ENCODE data around the gene PFKP. TPM values are rescaled to one million over a fixed set of nuclear protein-coding genes. Genes with fewer than 3 reads are reported as not detected.

PFKP gene
- total RNA-seq, 4 donors from 2014 or later: 56.6 to 154 (median 115) TPM

DNA sequence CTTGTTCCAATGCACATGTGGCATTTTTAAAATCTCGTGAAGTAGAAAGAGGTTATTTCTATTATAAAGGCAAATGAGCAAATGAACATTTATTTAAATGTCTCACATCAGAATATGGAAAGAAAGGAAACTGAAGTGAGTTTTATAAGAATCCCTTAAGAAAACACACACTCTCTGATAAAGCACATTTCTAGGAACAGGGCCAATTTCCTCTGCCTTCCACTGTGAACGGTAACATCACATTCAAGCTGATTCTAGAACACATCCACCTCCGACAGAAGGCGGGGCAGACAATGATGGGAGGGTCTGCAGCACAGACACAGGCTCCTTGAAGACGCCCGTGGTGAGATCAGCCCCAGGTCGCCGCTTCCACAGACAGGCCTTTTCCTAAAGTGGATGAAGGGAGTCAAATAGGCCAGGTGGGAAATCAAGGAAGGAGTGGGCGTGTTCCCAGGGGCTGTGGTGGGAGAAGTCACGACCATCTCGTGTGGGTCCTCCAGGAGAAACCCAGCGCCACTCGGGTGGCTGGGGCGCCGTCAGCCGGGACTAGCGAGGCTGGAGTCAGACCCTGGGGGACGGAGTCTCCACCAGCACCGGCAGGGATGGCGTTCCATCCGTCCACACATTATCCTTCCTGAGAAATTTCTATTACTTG lies 74.1 kb downstream of the PFKP start:
- no peak for TF ChIP-seq POLR2A (IDR thresholded peaks at IDR 0.05)
- TF ChIP-seq, protein P1, sequence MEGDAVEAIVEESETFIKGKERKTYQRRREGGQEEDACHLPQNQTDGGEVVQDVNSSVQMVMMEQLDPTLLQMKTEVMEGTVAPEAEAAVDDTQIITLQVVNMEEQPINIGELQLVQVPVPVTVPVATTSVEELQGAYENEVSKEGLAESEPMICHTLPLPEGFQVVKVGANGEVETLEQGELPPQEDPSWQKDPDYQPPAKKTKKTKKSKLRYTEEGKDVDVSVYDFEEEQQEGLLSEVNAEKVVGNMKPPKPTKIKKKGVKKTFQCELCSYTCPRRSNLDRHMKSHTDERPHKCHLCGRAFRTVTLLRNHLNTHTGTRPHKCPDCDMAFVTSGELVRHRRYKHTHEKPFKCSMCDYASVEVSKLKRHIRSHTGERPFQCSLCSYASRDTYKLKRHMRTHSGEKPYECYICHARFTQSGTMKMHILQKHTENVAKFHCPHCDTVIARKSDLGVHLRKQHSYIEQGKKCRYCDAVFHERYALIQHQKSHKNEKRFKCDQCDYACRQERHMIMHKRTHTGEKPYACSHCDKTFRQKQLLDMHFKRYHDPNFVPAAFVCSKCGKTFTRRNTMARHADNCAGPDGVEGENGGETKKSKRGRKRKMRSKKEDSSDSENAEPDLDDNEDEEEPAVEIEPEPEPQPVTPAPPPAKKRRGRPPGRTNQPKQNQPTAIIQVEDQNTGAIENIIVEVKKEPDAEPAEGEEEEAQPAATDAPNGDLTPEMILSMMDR (IDR thresholded peaks at IDR 0.05): no peak
- Histone ChIP-seq H3K4me1 (no peaks in the 10 kb centered on the region), H3K9me3 (no peaks in the 10 kb centered on the region), H3K36me3 (peaks cover 83 to 87% of the 10 kb centered on the region in 2 donors), H3K27me3 (no peaks in the 10 kb centered on the region), H3K27ac (no peak overlapping the region), H3K4me3 (replicated peaks in 1 of 3) (no peak overlapping the region)
- DNase-seq: peak in 1 of 2 donors; percentile 19
- intact Hi-C loops (cut with DNase I): no loop called here
- WGBS, 2 donors: 88 to 92% methylated on average over 21 of the region's 21 CpGs

DNA sequence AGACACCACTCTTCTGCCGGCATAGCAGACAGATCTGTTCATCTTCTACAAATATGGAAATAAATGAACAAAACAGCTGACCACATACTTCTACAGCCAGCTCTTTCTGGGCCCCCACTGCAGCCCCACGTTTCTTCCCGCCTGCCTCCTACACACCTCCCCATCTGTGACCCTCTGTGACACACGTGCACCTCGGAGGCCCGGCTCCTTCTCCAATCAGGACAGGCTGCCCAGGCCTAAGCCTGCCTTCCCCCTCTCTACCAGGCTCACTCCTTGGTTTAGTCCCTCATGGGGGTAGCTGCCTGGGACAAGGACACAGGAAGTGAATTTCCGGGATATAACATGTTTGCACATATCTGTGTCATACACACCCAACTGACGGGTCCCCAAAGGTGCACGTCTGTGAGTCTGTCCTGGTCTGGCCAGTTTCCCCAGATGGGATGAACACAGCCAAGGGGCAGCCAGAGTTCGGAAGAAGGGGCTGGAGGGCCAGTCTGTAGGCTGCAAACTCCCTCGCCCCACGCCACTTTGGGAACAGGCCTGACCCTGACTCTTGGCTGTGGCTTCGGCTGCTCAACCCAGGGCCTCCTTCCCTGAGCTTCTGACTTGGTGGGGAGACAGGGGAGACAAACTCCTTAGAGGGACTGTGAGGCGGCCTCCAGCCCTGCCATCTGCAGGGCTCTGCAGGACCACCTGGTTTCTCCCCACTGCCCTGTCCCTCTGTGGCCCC lies 75.0 kb downstream of the PFKP start:
- TF ChIP-seq, protein P1 (IDR thresholded peaks at IDR 0.05): no peak
- TF ChIP-seq POLR2A (IDR thresholded peaks at IDR 0.05): no peak
- Histone ChIP-seq H3K27me3 (no peaks in the 10 kb centered on the region), H3K4me3 (replicated peaks in 1 of 3) (no peak overlapping the region), H3K27ac (no peak overlapping the region), H3K4me1 (no peaks in the 10 kb centered on the region), H3K9me3 (no peaks in the 10 kb centered on the region), H3K36me3 (peaks cover 83 to 87% of the 10 kb centered on the region in 2 donors)
- no peak for DNase-seq
- intact Hi-C loops (cut with DNase I): no loop called here
- WGBS, 2 donors: 93% methylated on average over 14 of the region's 14 CpGs

DNA sequence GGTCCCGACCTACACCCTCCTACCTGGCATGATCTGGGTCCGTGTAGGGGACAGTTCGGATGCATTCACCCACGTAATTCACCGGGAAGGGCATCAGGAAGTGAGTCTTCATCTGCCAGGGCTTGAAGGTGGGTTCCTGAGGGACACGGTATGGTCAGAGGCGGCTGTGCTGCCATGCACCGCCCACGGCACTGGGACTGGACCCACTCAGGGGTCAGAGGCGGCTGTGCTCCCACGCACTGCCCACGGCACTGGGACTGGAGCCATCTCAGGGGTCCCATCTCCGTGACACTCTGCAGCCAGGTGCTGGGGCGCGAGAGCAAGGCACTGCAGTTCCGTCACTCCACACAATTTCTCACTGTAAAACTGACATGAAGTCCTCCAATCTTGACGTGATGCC lies 76.0 kb downstream of the PFKP start:
- no peaks in the 10 kb centered on the region for H3K9me3 ChIP-seq
- WGBS, 2 donors: 94% methylated on average over 17 of the region's 17 CpGs
- TF ChIP-seq, protein P1 (IDR thresholded peaks at IDR 0.05): no peak
- TF ChIP-seq POLR2A (IDR thresholded peaks at IDR 0.05): no peak

DNA sequence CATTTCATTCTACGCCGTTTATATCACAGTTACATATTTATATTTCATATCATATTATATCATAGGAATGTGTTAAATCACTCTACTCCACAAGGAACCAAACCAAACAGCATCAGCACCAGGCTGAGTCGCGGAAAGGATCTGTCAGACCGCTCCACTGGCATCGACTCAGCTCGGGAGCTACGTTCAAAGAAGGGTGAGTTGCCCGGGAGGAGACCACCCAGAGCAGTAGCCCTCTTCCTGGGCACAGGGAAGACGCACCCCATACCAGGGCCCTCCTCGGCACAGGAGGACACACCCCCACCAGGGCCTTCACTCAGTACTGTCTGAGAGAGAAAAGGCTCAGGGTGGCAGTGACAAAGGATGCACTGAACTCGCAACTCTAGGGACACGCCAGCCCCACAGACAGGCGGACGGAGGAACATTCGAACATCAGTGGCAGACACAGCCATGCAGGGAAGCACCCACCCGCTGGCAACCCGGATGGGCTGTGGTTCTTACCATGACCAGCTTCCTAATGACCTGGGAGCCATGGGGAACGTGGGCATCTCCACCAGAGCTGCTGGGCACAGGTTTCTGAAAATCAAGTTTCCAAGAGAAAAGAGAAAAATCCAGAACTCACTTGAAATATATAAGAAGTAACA lies 76.6 kb downstream of the PFKP start:
- intact Hi-C loops (cut with DNase I): no loop called here
- H3K36me3 ChIP-seq: peaks cover 73 to 86% of the 10 kb centered on the region in 2 donors
- TF ChIP-seq POLR2A (IDR thresholded peaks at IDR 0.05): no peak
- no peak for DNase-seq
- no peaks in the 10 kb centered on the region for H3K9me3 ChIP-seq
- no peak overlapping the region for H3K27ac ChIP-seq
- WGBS, 2 donors: 96% methylated on average over 18 to 19 of the region's 19 CpGs
- no peaks in the 10 kb centered on the region for H3K4me1 ChIP-seq
- H3K4me3 ChIP-seq (replicated peaks in 1 of 3): no peak overlapping the region
- H3K27me3 ChIP-seq: no peaks in the 10 kb centered on the region

More for the DNA sequence above, 76.0 kb downstream of the PFKP start:
- H3K36me3 ChIP-seq: peaks cover 78 to 87% of the 10 kb centered on the region in 2 donors
- H3K27ac ChIP-seq: no peak overlapping the region
- no peak for DNase-seq
- no peaks in the 10 kb centered on the region for H3K4me1 ChIP-seq
- intact Hi-C loops (cut with DNase I): no loop called here
- H3K4me3 ChIP-seq (replicated peaks in 1 of 3): no peak overlapping the region
- no peaks in the 10 kb centered on the region for H3K27me3 ChIP-seq

DNA sequence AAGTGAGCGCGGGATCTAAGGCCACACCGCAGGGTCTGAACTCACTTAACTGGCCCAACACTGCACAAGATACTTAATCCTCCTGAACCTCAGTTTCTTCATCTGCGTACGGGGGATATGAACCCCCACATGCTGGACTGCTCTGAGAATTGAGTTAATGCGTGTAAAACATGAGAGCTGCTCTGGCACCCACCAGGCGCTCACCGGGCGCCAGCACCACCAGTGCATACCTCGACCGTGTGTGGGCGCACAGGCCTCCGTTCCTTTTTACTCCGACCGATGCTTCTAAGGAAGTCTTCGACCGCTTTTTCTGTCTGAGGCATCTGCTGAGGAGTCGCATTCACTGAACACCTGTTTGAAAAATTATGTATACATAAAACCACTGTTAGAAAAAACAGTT lies 78.0 kb downstream of the PFKP start:
- WGBS, 2 donors: 95 to 97% methylated on average over 18 of the region's 18 CpGs
- DNase-seq: no peak
- intact Hi-C loops (cut with DNase I): no loop called here
- TF ChIP-seq, protein P1 (IDR thresholded peaks at IDR 0.05): no peak
- no peak for TF ChIP-seq POLR2A (IDR thresholded peaks at IDR 0.05)
- Histone ChIP-seq H3K4me3 (replicated peaks in 1 of 3) (no peak overlapping the region), H3K4me1 (no peaks in the 10 kb centered on the region), H3K27me3 (no peaks in the 10 kb centered on the region), H3K27ac (no peak overlapping the region), H3K9me3 (no peaks in the 10 kb centered on the region), H3K36me3 (peaks cover 70 to 86% of the 10 kb centered on the region in 2 donors)
